Amniotic epithelial cell (primary cell): ENCODE results near the gene NLGN1.
A peak's percentile ranks its signal among the peaks of the same experiment; 100 is the strongest.
"Not testable (repeated sequence)": the region's sequence is repeated elsewhere in the genome, so short reads cannot be mapped to it uniquely, and the experiment has no call there.

Source experiments
- DNase-seq: peaks from one replicate; pipeline ENCODE4 v3.0.0-alpha.2; 2010; ENCODE audit warnings: low read depth

The NLGN1 gene

GRCh38 chr3:174220775-174221554, 823.4 kb downstream of the NLGN1 start:
- DNase-seq = no peak

- no peak for DNase-seq
Measured at GRCh38 chr3:174223042-174223441, 825.5 kb downstream of the NLGN1 start.

DNA sequence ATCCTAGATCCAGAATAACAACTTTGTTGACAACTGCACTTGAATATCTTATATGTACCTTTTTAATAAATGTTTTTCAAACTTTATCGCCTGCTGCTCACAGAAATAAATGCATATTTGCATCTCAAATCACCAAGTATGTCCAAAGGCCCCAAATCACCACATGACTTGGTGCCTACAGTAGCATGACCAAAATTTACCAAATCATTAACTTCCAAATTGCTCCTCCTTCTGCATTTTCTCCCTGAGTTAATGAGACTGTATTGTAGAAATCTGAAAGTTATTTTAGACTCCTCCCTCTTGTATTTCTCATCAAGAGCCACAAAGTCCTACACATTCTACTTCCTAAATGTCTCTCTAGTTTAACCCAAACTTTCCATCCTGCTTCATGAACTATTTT, 826.1 kb downstream of the NLGN1 start:
- DNase-seq = no peak

- DNase-seq = peak; percentile 19
Measured at GRCh38 chr3:174229916-174230315, 832.4 kb downstream of the NLGN1 start.

GRCh38 chr3:174232028-174232657, 834.6 kb downstream of the NLGN1 start:
- not testable (repeated sequence) for DNase-seq

DNA sequence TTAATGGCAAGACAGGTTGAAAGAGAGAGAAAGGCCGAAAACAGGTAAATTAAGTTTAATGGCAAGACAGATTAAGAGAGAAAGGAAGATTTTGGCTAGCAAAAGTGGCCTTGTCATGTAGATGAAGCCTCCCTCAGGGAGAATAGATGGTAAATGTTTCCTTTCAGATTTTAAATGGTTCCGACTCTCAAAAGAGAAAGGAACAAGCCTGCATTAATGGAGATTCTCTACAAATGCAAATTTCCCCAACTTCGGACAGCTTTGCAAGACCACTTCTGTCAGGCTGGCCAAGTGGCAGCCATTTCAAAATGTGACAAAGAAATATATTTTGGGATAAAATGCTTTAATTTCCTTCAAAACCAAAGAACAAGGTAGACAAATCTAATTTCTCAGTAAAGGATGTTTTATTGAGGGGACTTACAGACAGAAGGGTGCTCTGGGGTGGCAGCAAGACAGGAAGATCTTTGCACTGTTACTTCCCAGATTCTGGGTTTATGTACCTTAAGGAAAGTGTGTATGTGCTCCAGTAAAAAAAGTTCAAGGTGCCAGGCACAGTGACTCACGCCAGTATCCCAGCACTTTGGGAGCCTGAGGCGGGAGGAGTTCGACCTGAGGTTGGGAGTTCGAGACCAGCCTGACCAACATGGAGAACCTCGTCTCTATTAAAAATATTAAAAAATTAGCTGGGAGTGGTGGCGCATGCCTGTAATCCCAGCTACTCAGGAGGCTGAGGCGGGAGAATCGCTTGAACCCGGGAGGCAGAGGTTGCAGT, 835.3 kb downstream of the NLGN1 start:
- DNase-seq = no peak

DNA sequence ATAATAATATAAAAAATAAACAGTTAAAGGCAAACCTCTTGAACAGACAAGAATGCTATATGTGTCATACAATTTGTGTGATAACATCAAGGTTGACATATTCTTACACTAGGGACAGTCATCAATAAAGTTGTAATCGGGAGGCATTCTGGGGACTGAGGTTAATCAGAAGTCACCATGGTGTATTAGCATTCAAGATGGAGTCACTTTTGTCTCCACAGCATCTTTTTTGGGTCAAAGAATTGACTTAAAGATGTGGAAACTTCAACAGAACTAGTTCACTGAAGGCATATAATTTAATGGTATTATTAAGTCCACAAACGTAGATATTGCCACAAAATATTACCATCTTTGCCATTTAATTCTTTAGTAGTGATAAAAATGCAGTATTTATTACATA, 836.0 kb downstream of the NLGN1 start:
- DNase-seq = no peak

- DNase-seq = no peak
Measured at GRCh38 chr3:174242311-174243041, 844.9 kb downstream of the NLGN1 start.

DNA sequence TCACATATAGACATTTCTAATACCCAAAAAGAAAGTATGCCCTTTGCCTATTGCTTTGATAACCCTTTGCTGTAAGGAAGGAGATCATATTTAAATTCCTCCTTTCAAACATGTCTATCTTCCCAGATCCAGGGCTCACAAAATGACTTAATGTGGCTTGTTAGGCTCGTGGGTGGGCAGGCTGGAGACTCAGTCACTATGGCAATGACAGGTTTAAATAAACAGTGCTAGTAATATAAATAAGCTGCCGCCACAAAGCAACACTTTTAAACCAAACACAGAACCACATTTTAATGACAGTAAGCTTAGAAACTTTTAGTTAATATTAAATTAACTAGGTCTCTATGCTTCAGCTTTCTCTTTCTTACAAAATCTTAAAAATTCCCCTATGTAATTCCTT, 845.6 kb downstream of the NLGN1 start:
- DNase-seq = no peak

DNA sequence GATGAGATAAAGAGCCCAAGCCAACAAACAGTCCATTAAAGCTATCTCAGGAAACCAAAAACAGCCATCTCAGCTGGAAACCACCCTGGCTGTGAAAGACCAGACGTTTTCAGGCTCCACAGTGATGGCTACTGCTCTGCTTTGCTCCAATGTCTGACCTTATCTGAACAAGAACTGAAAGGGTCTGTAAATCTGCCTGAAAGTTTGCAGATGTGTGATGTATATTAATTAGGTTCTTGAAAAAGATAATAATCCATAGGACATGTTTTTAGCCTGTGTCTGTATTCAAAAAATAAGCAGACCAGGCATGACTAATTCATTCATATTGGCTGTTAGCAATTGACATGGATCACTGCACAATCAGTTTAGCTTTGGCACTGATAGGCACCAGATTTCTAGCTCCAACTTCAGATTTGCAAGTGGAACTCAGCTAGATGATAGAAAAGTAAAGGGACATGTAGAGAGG, 850.2 kb downstream of the NLGN1 start:
- no peak for DNase-seq

DNA sequence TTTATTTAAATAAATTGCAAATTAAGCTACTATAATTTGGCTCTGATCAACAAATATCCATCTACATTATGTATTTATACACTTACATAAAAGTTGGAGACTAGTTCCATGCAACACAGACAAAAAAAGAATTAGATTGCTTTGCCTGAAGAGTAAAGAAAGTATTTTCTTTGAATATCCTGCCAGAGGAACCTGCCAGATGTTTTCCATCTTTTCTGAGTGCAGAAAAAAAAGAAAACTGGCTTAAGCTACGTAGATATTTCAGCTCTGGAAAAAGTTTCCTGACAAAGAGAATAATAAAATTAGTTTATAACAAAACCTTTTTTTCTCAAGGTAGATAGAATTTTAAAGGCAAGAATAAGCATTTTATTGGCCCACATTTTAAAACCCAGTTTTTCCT, 854.1 kb downstream of the NLGN1 start:
- DNase-seq = no peak

GRCh38 chr3:174253196-174253823, 855.8 kb downstream of the NLGN1 start:
- DNase-seq = no peak

- no peak for DNase-seq
Measured at GRCh38 chr3:174253940-174254339, 856.4 kb downstream of the NLGN1 start.

DNA sequence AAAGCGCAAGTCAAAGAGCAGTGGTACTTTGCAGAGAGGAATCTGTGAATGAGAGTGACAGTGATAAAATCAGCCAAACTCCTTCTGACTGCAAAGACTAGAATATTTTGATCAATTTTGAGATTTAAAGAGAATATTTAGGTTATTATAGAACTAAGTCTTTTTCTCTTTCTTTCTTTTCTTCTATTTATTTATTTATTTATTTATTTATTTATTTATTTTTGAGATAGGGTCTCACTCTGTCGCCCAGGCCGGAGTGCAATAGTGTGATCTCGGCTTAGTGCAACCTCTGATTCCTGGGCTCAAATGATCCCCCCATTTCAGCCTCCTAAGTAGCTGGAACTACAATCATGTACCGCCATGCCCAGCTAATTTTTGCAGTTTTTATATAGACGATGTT, 857.9 kb downstream of the NLGN1 start:
- DNase-seq = no peak

DNA sequence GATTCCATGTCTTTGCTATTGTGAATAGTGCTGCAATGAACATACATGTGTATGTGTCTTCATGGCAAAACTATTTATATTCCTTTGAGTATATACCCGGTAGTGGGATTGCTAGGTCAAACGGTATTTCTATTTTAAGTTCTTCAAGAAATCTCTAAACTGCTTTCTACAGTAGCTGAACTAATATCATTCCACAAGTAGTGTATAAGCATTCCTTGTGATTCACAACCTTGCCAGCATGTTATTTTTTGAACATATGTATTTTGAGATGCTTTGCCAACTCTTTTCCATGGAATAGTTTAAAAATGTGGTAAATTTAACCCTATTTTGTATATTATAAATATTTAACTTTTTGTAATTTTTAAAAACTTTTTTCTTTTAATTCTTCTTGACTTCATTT, 868.9 kb downstream of the NLGN1 start:
- no peak for DNase-seq

GRCh38 chr3:174268061-174268460, 870.5 kb downstream of the NLGN1 start:
- no peak for DNase-seq

GRCh38 chr3:174268586-174268985, 871.0 kb downstream of the NLGN1 start:
- DNase-seq = no peak

GRCh38 chr3:174270841-174271240, 873.3 kb downstream of the NLGN1 start:
- peak; percentile 82 for DNase-seq

DNA sequence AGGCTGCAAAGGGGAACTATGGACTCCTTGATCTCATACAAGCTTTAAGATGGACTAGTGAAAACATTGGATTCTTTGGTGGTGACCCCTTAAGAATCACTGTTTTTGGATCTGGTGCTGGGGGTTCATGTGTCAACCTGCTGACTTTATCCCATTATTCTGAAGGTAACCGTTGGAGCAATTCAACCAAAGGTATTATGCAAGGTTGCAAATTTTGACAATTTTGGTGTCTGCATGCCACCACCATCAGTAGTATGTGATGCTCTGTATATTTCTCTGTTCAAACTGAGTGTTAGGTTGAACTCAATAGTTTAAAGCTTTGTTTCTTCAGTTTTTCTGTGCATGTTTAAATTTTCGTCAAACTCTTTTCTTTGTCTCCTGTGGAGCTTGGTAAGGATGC, 877.8 kb downstream of the NLGN1 start:
- DNase-seq = no peak

- DNase-seq = no peak
Measured at GRCh38 chr3:174276826-174277225, 879.3 kb downstream of the NLGN1 start.

DNA sequence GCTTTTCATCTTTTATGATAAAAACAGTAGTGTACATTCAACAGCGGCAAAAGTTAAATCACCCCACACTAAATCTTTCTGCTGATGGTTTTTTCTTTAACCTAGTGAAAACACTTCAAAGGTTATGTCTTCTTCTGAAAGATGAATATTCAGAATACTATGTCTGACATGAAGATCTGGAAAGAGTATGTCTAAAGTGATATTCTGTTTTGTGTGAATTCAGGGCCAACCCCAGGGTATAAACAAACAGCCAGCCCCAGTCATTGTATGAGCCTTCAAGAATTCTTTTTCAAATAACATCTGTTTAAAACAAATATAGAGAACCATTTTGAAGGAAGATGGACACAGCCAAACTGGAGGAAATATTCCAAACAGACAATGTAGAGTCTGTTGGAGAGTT, 880.5 kb downstream of the NLGN1 start:
- no peak for DNase-seq

DNA sequence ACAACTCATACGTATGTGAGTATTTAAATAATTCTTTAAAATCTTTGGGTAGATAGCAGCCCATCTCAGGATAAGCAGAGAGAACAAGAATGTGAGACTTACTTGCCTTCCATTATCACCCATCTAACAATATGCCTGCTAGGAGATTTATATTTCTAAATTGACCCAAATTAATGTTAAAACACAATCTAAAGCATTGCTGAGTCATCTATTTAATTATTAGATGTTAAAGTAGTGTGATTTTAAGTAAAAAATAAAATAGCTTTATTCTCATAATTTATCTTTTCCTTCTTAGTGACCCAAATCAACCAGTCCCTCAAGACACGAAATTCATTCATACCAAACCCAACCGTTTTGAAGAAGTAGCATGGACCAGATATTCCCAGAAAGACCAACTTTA, 882.6 kb downstream of the NLGN1 start:
- DNase-seq = no peak
